NCI-H1436 treated with DMSO at 0.1 percent for 48 hours (cell line): ENCODE results near the gene DCTN2.
"Not testable (repeated sequence)": the region's sequence is repeated elsewhere in the genome, so short reads cannot be mapped to it uniquely, and the experiment has no call there.

Source experiments
- DNase-seq: peaks from one replicate; lab custom pipeline; 2025; lab: John Stamatoyannopoulos, UW

DCTN2 gene

GRCh38 chr12:57515408-57515933 lies 31.5 kb downstream of the DCTN2 start:
- DNase-seq: no peak

- no peak for DNase-seq
These were observed 32.1 kb downstream of the DCTN2 start for GRCh38 chr12:57514720-57515407.

GRCh38 chr12:57514246-57514645 lies 32.7 kb downstream of the DCTN2 start:
- not testable (repeated sequence) for DNase-seq

GRCh38 chr12:57513677-57514076 lies 33.3 kb downstream of the DCTN2 start:
- DNase-seq: not testable (repeated sequence)

GRCh38 chr12:57513266-57513665 lies 33.7 kb downstream of the DCTN2 start:
- DNase-seq: no peak

- no peak for DNase-seq
These were observed 34.3 kb downstream of the DCTN2 start for GRCh38 chr12:57512665-57513064.

GRCh38 chr12:57511588-57512325 lies 35.2 kb downstream of the DCTN2 start:
- DNase-seq: no peak

- DNase-seq: no peak
These were observed 35.8 kb downstream of the DCTN2 start for GRCh38 chr12:57511161-57511560.

- not testable (repeated sequence) for DNase-seq
These were observed 39.2 kb downstream of the DCTN2 start for GRCh38 chr12:57507796-57508195.

GRCh38 chr12:57506541-57506940 lies 40.5 kb downstream of the DCTN2 start:
- not testable (repeated sequence) for DNase-seq

- not testable (repeated sequence) for DNase-seq
These were observed 44.6 kb downstream of the DCTN2 start for GRCh38 chr12:57502311-57502969.

- no peak for DNase-seq
These were observed 46.8 kb downstream of the DCTN2 start for GRCh38 chr12:57500213-57500612.

- DNase-seq: no peak
These were observed 48.4 kb downstream of the DCTN2 start for GRCh38 chr12:57498571-57498970.

GRCh38 chr12:57498132-57498502 lies 48.9 kb downstream of the DCTN2 start:
- no peak for DNase-seq

GRCh38 chr12:57497223-57498131 lies 49.5 kb downstream of the DCTN2 start:
- DNase-seq: no peak

- no peak for DNase-seq
These were observed 50.2 kb downstream of the DCTN2 start for GRCh38 chr12:57496822-57497221.

- DNase-seq: not testable (repeated sequence)
These were observed 51.8 kb downstream of the DCTN2 start for GRCh38 chr12:57495051-57495701.

GRCh38 chr12:57491393-57492280 lies 55.4 kb downstream of the DCTN2 start:
- DNase-seq: no peak

- DNase-seq: no peak
These were observed 56.9 kb downstream of the DCTN2 start for GRCh38 chr12:57490126-57490525.

GRCh38 chr12:57489157-57489641 lies 57.8 kb downstream of the DCTN2 start:
- DNase-seq: no peak
